Adipose tissue (tissue), 3 donors: ENCODE measurements around the gene WWP2. TPM values are rescaled to one million over a fixed set of nuclear protein-coding genes. Genes with fewer than 3 reads are reported as not detected.
"Not testable (repeated sequence)": the region's sequence is repeated elsewhere in the genome, so short reads cannot be mapped to it uniquely, and the experiment has no call there.

Experiments
- H3K27ac ChIP-seq: one replicate; pipeline ENCODE4 v1.5.1; 2013; ENCODE audit warnings: low read depth, low read length
- WGBS, 3 donors: extraction: QIAGEN DNeasy Blood & Tissue Kit; methylation state at CpG; one replicate each; pipeline ENCODE4 v1.1.7; 2013; 5-methylcytosine and 5-hydroxymethylcytosine counted together
- polyA plus RNA-seq, 3 donors: library from polyadenylated mRNA; stranded (reverse); fragments of 200-250 nt; gene quantifications; one replicate each; pipeline ENCODE4 v1.2.3, GENCODE V29; 2013
- donor health status: healthy with polysubstance abuse.
- donor health status: Bipolar disorder and iron deficiency.
- donor health status: healthy.

WWP2 gene
- polyA plus RNA-seq, 3 donors: 18.9 to 25.1 (median 19.6) TPM

GRCh38 chr16:69839240-69839688 lies 77.1 kb downstream of the WWP2 start:
- 16 to 44% (median 30%) methylated on average over 2 of the region's 2 CpGs for WGBS, 3 donors
- no peak overlapping the region for H3K27ac ChIP-seq

DNA sequence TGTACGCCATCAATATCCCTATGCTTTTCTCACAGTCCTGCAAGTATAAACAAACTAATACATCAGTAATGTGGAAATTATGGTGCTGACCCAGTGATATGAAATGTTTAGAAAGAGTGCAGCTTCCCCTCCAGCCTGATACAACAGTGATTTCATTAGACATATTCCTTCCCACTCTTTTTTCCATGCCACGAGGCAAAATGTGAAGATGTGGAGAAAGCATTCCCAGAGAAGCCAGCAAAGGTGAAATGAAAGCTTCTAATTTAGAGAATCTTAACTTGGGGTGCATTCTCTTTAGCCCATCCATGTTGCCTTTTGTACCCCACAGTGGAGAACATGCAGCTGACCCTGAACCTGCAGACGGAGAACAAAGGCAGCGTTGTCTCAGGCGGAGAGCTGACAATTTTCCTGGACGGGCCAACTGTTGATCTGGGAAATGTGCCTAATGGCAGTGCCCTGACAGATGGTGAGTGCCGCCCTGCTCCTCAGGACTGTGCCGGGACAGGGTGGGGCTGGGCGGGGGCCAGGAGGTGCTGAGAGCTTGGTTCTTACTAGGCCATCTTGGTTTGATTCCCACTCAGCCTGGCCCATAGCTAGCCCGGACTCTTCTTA lies 77.8 kb downstream of the WWP2 start:
- no peak overlapping the region for H3K27ac ChIP-seq
- 28 to 87% (median 84%) methylated on average over 10 of the region's 10 CpGs for WGBS, 3 donors

- H3K27ac ChIP-seq: no peak overlapping the region
- 77 to 97% (median 94%) methylated on average over 2 of the region's 2 CpGs for WGBS, 3 donors
These were observed 78.8 kb downstream of the WWP2 start for GRCh38 chr16:69840975-69841374.

GRCh38 chr16:69844441-69844840 lies 82.3 kb downstream of the WWP2 start:
- no peak overlapping the region for H3K27ac ChIP-seq
- 55 to 86% (median 86%) methylated on average over 8 of the region's 8 CpGs for WGBS, 3 donors

DNA sequence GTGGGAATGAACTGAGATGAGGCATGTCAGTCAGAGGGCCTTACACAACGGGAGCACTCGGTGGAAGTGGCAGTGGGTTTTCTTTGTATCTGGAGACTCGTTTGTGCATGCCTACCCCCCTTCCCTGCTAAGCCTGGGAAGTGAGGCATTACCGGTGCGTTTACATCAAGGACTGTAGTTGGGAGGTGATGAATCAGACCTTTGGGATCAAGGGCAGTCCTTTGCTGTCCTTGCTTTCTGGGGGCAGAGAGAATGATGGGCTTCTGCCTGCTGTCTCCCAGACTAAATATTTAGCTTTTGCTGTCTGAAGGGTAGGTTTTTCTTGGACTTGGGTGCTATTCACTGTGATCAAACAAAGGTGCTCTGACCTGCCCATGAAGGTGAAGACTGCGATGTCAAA lies 83.0 kb downstream of the WWP2 start:
- no peak overlapping the region for H3K27ac ChIP-seq
- 84 to 86% (median 86%) methylated on average over 6 of the region's 6 CpGs for WGBS, 3 donors

DNA sequence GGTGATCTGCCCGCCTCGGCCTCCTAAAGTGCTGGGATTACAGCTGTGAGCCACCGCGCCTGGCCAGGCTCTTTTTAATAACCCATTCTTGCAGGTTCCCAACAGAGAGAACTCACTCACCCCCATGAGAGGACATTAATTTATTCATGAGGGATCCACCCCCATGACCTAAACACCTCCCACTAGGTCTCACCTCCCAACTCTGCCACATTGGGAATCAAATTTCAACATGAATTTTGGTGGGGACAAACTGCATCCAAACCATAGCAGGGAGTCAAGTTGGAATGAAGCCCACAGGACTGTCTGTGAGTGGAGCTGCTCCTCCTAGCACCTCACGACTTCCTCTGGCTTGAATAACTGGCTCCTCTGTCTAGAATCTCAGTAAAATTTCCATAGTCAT lies 85.5 kb downstream of the WWP2 start:
- H3K27ac ChIP-seq: no peak overlapping the region
- WGBS, 3 donors: 90 to 93% (median 91%) methylated on average over 5 of the region's 5 CpGs

DNA sequence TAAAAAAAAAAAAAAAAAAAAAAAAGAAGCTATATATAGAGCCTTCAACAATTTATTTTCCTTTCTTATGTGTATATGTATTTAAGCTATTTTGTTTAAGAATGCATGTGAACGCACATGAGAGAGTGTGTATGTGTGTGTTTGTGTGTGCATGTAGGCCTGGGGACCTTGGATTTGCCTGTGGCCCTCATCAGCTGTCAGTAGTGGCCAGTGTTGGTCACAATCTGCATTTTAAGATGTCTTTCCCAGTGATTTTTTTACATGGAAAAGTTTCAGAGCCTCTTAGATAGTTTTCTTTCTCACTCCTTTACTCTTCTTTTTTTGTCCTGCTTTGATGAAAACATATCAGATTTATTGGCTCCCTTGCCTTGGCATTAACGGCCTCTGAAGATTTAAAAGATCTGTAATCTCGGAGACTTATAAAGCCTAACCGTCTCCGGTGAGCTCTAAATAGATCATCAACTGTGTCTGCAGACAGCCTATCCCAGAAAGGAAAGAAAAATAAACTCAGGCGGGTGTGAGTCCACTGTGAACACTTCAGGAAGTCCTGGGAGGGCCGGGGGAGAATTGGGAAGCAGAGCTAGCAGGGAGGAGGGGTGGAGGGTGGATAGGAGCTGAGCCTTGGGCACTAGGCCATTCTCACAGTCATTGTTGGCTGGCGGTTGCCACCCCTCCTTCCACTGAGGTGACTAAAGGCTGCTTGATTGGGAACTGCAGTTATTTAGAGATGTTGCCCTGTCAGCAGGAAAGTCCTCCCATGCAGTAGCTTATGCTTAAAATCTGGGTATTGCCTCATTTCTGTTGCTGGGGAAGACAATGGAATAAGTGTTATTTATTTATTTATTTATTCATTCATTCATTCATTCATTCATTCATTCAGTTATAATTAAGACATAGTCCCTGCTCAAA lies 86.8 kb downstream of the WWP2 start:
- no peak overlapping the region for H3K27ac ChIP-seq
- 15 to 29% (median 21%) methylated on average over 8 of the region's 8 CpGs for WGBS, 3 donors

DNA sequence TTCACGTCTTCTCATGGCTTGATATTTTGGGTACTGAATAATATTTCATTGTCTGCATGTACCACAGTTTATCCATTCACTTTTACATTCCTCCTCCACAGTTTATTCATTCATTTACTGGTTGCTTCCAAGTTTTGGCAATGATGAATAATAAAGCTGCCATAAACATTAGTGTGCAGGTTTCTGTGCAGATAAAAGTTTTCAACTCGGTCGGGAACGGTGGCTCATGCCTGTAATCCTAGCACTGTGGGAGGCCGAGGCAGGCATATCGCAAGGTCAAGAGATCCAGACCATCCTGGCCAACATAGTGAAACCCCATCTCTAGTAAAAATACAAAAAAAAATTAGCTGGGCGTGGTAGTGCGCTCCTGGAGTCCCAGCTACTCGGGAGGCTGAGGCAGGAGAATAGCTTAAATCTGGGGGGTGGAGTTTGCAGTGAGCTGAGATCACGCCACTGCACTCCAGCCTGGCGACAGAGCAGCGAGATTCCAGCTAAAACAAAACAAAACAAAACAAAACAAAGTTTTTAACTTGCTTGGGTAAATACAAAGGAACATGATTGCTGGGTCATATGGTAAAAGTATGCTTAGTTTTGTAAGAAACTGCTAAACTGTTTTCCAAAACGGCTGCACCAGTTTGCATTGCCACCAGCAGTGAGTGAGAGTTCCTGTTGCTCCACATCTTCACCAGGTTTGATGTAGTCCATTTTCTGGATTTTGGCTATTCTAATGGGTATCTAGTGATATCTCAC lies 89.5 kb downstream of the WWP2 start:
- no peak overlapping the region for H3K27ac ChIP-seq
- WGBS, 3 donors: 70 to 83% (median 80%) methylated on average over 13 of the region's 13 CpGs

GRCh38 chr16:69852815-69853214 lies 90.7 kb downstream of the WWP2 start:
- WGBS, 3 donors: 77 to 98% (median 96%) methylated on average over 4 of the region's 4 CpGs
- no peak overlapping the region for H3K27ac ChIP-seq

GRCh38 chr16:69853481-69853880 lies 91.3 kb downstream of the WWP2 start:
- WGBS, 3 donors: 98% methylated on average over 6 of the region's 6 CpGs

DNA sequence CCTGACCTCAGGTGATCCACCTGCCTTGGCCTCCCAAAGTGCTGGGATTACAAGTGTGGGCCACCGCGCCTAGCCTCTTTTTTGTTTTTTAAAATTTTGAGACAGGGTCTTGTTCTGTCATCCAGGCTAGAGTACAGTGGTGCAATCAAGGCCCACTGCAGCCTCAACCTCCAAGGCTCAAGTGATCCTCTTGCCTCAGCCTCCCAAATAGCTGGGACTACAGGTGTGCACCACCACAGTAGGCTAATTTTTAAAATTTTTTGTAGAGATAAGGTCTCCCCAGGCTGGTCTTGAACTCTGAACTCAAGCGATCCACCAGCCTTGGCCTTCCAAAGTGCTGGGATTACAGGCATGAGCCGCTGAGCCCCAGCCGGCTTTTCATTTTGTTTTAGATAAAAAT lies 92.6 kb downstream of the WWP2 start:
- not testable (repeated sequence) for H3K27ac ChIP-seq
- WGBS, 3 donors: 94 to 97% (median 97%) methylated on average over 5 of the region's 5 CpGs

More at GRCh38 chr16:69853481-69853880, 91.3 kb downstream of the WWP2 start:
- no peak overlapping the region for H3K27ac ChIP-seq

GRCh38 chr16:69855592-69855991 lies 93.5 kb downstream of the WWP2 start:
- no peak overlapping the region for H3K27ac ChIP-seq
- WGBS, 3 donors: 61 to 65% (median 61%) methylated on average over 2 of the region's 2 CpGs

- H3K27ac ChIP-seq: no peak overlapping the region
- 72 to 87% (median 85%) methylated on average over 13 of the region's 13 CpGs for WGBS, 3 donors
These were observed 96.3 kb downstream of the WWP2 start for GRCh38 chr16:69858191-69859104.

DNA sequence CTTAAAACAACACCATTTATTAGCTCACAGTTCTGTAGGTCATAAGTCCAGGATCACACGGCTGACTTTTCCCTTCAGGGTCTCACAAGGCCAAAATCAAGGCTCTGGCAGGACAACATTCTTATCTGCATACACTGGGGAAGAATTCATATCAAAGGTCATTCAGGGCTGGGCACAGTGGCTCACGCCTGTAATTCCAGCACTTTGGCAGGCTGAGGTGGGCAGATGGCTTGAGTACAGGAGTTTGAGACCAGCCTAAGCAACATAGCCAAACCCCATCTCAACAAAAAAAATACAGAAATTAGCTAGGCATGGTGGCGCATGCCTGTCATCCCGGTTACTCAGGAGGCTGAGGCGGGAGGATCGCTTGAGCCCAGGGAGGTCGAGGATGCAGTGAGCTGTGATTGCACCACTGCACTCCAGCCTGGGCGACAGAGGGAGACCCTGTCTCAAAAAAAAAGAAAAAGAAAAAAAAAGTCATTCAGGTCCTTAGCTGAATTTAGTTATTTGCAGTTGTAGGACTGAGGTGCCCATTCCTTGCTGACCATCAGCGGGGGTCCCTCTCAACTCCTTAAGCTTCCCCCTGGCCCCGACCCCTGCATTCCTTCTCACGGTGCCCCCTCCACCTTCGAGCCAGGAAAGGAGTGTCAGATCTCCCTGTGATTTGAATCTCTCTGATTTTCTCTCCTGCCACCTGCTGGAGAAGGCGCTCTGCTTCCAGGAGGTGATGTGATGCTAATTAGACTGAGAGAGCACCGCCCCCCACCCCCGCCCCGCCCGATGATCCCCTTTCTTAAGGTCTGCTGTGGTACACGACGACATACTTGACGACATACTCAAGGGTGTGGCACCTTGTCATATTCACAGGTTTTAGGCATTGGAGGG lies 97.2 kb downstream of the WWP2 start:
- no peak overlapping the region for H3K27ac ChIP-seq
- 33 to 66% (median 62%) methylated on average over 20 of the region's 20 CpGs for WGBS, 3 donors

- H3K27ac ChIP-seq: no peak overlapping the region
- 85 to 91% (median 90%) methylated on average over 9 of the region's 9 CpGs for WGBS, 3 donors
These were observed 98.4 kb downstream of the WWP2 start for GRCh38 chr16:69860233-69861231.
